ENCODE results near the gene CCDC86. TPM values are rescaled to one million over a fixed set of nuclear protein-coding genes. Genes with fewer than 3 reads are reported as not detected.

Gene CCDC86
- total RNA-seq, 2 experiments from 2014 or later, result 8.0 to 9.0 TPM

DNA sequence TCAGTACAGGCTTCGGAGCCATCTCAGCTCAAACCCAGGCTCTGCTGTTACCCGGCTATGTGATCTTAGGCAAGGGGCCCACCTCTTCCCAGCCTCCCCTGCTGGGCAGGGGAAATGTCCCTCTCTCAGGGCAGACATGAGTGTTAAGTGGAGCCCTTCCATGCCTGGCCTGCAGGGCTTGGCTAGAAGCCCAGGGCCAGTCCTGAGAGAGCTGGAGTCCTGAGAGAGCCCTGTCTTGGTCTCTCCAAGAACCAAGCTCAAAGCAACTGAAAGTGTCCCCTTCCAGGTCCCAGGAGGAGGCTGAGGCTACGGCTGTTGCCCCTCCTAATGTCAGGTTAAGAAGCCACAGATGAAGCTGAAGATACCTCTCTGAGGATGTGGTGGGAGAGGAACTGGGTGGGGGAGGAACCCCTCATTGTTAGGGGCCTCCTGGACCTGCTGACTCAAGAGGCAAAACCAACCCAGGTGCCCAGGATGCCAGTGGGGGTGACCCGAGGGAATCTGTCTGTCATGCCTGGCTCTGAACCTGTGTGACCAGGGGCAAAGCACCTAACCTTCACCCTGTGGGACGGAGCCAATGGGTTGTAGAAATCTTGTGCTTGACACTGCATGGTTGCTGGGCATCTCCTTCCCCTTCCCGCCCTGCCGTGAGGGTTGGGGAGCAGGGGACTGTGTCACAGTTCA is 29.6 kb downstream of the CCDC86 start:
- Mint-ChIP-seq H3K27me3 (no peaks in the 10 kb centered on the region), H3K27ac (no peak overlapping the region), H3K9me3 (no peaks in the 10 kb centered on the region), H3K4me1 (ENCODE audit: low read depth) (peaks cover 7% of the 10 kb centered on the region), H3K36me3 (ENCODE audit: low read depth) (no peaks in the 10 kb centered on the region), H3K4me3 (no peak overlapping the region)
- Histone ChIP-seq H3K4me3 (ENCODE audit: low read length) (no peak overlapping the region), H3K9me3 (ENCODE audit: control insufficient read depth in 1 of 2, insufficient read depth in 1 of 2, low read length in 2 of 2) (no peaks in the 10 kb centered on the region), H3K27me3 (ENCODE audit: control insufficient read depth in 1 of 2, insufficient read depth in 2 of 2, low read length in 2 of 2) (no peaks in the 10 kb centered on the region), H3K27ac (ENCODE audit: low read depth in 1 of 2, low read length in 2 of 2) (no peak overlapping the region), H3K4me1 (ENCODE audit: insufficient read depth, low read length) (peaks cover 20% of the 10 kb centered on the region), H3K36me3 (ENCODE audit: insufficient read depth, low read length) (peaks cover 3% of the 10 kb centered on the region)
- TF ChIP-seq, protein P1, sequence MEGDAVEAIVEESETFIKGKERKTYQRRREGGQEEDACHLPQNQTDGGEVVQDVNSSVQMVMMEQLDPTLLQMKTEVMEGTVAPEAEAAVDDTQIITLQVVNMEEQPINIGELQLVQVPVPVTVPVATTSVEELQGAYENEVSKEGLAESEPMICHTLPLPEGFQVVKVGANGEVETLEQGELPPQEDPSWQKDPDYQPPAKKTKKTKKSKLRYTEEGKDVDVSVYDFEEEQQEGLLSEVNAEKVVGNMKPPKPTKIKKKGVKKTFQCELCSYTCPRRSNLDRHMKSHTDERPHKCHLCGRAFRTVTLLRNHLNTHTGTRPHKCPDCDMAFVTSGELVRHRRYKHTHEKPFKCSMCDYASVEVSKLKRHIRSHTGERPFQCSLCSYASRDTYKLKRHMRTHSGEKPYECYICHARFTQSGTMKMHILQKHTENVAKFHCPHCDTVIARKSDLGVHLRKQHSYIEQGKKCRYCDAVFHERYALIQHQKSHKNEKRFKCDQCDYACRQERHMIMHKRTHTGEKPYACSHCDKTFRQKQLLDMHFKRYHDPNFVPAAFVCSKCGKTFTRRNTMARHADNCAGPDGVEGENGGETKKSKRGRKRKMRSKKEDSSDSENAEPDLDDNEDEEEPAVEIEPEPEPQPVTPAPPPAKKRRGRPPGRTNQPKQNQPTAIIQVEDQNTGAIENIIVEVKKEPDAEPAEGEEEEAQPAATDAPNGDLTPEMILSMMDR (IDR thresholded peaks at IDR 0.05), result no peak
- POLR2A ChIA-PET, result interaction anchor here (0.7 to 2.5 kb wide), 4 partner anchors 16 to 45 kb away, joined by 3 to 6 read pairs (median 3); partner anchors contain the start of gene TMEM109
- intact Hi-C loops (cut with DNase I, micrococcal nuclease), result no loop called here
- DNase-seq (peak in 1 of 14 experiments; percentile 50), ATAC-seq (ENCODE audit: poor library complexity) (peak; percentile 13)
- CTCF ChIA-PET, result no interaction called here

DNA sequence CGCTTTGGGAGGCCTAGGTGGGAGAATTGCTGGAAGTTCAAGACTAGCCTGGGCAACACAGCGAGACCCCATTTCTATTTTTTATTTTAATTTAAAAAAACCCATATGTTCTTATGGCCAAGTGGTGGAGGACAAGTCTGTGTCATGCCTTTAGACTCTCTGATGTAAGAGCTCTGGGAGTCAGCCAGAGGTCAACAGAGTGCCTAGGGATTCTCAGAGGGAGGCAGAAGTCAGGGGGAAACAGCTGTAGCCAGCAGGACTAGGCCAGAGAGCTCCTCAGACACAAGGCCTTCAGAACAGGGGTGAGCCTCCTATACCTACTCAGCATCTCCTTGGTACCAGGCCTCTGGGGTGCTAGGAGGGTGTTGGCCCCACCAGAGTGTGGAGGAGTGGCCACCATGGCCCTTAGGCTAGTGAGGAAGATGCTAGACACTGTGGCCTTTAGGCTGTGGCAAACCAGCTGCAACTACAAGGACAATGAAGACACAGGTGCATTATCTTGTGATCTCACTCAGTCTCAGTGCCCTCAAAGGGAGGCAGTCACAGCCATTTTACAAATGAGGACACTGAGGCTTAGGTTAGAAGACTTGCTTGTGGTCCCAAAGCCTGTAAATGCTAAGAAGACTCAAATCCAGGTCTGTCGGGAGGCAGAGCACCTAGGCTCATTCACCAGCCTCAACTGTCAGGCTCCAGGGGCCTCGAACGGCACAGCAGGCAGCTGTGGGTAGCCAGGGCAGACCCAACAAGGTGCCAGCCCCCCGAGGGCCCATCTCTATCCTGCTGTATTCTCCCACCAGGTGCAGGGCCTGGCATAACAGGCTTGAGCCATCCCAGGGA is 30.4 kb downstream of the CCDC86 start:
- ChIA-PET POLR2A (interaction anchor here (0.6 to 2.5 kb wide), 4 partner anchors 15 to 42 kb away, joined by 3 to 6 read pairs (median 4); partner anchors contain the start of genes PRPF19 and TMEM109), CTCF (no interaction called here)
- no peak overlapping the region for H3K4me3 Mint-ChIP-seq
- Histone ChIP-seq H3K27ac (ENCODE audit: low read depth in 1 of 2, low read length in 2 of 2) (no peak overlapping the region), H3K4me1 (ENCODE audit: insufficient read depth, low read length) (peaks cover 20% of the 10 kb centered on the region), H3K36me3 (ENCODE audit: insufficient read depth, low read length) (peaks cover 3% of the 10 kb centered on the region), H3K4me3 (ENCODE audit: low read length) (no peak overlapping the region), H3K27me3 (ENCODE audit: control insufficient read depth in 1 of 2, insufficient read depth in 2 of 2, low read length in 2 of 2) (no peaks in the 10 kb centered on the region), H3K9me3 (ENCODE audit: control insufficient read depth in 1 of 2, insufficient read depth in 1 of 2, low read length in 2 of 2) (no peaks in the 10 kb centered on the region)
- DNase-seq (no peak), ATAC-seq (ENCODE audit: poor library complexity) (peak; percentile 13)
- TF ChIP-seq, protein P1 (IDR thresholded peaks at IDR 0.05), result no peak
- H3K9me3 Mint-ChIP-seq, result no peaks in the 10 kb centered on the region
- intact Hi-C loops (cut with DNase I, micrococcal nuclease), result no loop called here
- peaks cover 7% of the 10 kb centered on the region for H3K4me1 Mint-ChIP-seq (ENCODE audit: low read depth)
- H3K27ac Mint-ChIP-seq, result peak overlapping the region; percentile 21
- H3K27me3 Mint-ChIP-seq, result no peaks in the 10 kb centered on the region
- peaks cover 2% of the 10 kb centered on the region for H3K36me3 Mint-ChIP-seq (ENCODE audit: low read depth)

DNA sequence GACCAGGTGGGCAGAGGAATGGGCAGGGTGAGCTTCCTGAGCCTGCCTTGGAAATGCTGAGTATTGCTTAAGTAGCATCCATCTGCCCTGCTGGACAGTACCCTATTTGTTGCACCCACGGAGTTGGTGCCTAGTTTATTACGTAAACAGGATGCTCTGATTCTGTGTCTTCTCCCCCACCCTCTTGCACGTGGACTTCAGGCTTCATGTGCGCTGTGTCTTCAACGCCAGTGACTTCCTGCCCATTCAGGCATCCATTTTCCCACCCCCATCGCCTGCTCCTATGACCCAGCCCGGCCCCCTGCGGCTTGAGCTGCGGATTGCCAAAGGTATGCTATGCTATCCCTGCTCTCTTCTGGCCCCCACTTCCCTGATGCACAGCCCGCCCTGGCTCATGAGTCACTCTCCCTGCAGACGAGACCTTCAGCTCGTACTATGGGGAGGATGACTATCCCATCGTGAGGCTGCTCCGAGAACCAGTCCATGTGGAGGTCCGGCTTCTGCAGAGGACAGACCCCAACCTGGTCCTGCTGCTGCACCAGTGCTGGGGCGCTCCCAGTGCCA is 31.1 kb downstream of the CCDC86 start:
- Mint-ChIP-seq H3K4me3 (no peak overlapping the region), H3K27me3 (no peaks in the 10 kb centered on the region), H3K36me3 (ENCODE audit: low read depth) (peaks cover 9% of the 10 kb centered on the region), H3K9me3 (no peaks in the 10 kb centered on the region), H3K4me1 (ENCODE audit: low read depth) (peaks cover 7% of the 10 kb centered on the region), H3K27ac (peak overlapping the region; percentile 21)
- ATAC-seq (ENCODE audit: poor library complexity), result peak; percentile 72
- H3K4me3 ChIP-seq (ENCODE audit: low read length), result no peak overlapping the region
- TF ChIP-seq, protein P1 (IDR thresholded peaks at IDR 0.05), result no peak
- DNase-seq, result peak in 2 of 14 experiments; percentile 21 to 51
- intact Hi-C loops (cut with DNase I, micrococcal nuclease), result no loop called here
- H3K27me3 ChIP-seq (ENCODE audit: control insufficient read depth in 1 of 2, insufficient read depth in 2 of 2, low read length in 2 of 2), result no peaks in the 10 kb centered on the region
- ChIA-PET POLR2A (interaction anchor here (0.6 to 2.5 kb wide), 2 partner anchors 14 to 33 kb away, joined by 4 to 6 read pairs; partner anchors contain the start of gene PRPF19), CTCF (no interaction called here)
- H3K36me3 ChIP-seq (ENCODE audit: insufficient read depth, low read length), result peaks cover 4% of the 10 kb centered on the region
- H3K9me3 ChIP-seq (ENCODE audit: control insufficient read depth in 1 of 2, insufficient read depth in 1 of 2, low read length in 2 of 2), result no peaks in the 10 kb centered on the region
- peaks cover 20% of the 10 kb centered on the region for H3K4me1 ChIP-seq (ENCODE audit: insufficient read depth, low read length)
- H3K27ac ChIP-seq (ENCODE audit: low read depth in 1 of 2, low read length in 2 of 2), result no peak overlapping the region

All from CD4-positive, alpha-beta T cell (primary cell).